NCI-H1436 treated with DMSO at 0.1 percent for 48 hours (cell line): ENCODE measurements around the gene MYLIP.
A peak's percentile ranks its signal among the peaks of the same experiment; 100 is the strongest.

Experiments
- DNase-seq: peaks from one replicate; lab custom pipeline; 2025; lab: John Stamatoyannopoulos, UW

Gene MYLIP

GRCh38 chr6:16128759-16129622 lies at the start of gene MYLIP:
MYLIP (plus strand) TSS chr6:16129086; CDS start chr6:16129323, 237 bp downstream.
- peak; percentile 77 for DNase-seq

DNA sequence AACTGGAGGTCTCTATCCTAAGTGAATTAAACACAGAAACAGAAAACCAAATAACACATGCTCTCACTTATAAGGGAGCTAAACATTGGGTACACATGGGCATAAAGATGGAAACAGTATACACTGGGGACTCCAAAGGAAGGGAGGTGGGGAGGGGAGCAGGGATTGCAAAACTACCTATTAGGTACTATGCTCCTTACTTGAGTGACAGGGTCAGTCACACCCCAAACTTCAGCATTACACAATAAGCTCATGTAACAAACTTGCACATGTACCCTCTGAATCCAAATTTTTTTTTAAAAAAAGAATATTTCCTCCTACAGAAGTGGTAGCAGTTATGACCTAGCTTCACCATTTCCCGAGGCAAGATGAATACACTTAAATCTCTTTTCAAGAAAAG lies 49.5 kb upstream of the MYLIP start:
- no peak for DNase-seq

DNA sequence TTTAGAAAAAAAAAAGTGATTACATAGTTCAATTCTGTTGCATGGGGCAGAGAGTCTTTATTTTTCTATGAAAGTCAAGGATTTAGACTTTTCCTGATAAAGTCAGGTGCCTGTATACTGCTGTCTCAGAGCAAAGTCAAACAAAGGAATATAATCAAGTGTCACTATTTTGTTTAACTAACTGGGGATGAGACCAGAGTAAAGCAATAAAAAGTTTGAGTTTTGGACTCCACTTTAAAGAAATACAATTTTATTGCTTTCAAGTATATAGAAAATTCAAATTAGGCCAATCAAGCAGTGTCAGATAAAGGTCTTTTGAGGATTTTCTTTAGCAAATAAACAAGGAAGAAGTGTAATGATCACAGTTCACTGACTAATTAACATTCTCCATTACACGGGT lies 48.7 kb upstream of the MYLIP start:
- DNase-seq, result no peak

GRCh38 chr6:16081326-16081725 lies 47.6 kb upstream of the MYLIP start:
- DNase-seq, result no peak

DNA sequence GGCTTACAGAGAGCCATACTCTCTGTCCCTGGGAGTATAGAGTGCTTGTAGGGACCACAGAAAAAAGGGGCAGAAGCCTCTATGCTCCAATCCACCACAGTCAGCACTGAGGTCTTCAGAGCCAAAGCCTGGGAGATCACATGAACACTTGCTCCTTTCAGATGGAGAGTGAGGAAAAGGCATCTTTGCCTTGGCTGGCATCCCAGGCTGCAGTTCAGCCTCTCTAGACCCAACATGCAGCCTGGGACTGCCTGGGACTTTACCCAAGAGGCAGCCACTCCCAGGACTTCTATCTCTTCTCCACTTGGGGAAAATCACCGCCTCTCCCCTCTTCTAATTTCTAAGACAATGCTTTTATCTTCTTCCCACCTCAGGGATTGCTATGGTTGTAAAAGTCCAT lies 46.5 kb upstream of the MYLIP start:
- no peak for DNase-seq

- no peak for DNase-seq
Measured at GRCh38 chr6:16086965-16087364, 41.9 kb upstream of the MYLIP start.

DNA sequence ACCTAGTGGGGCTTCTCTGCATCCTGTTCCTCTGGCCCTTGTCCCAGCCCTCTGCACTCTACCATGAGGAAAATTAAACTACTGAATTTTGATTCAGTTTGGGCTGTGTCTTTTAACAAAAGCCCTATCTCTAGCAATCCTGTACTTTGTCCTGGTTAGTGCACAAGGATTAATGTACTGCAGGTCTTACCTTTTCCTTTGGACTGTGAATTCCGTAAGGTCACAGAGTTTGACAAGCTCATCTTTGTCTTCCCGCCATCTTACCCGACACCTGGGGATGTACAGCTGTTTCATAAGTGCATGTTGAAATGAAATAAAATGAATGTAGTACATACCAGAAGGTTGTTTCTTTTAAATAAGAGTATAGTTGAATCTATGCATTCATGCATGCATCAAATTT lies 41.5 kb upstream of the MYLIP start:
- DNase-seq, result no peak

DNA sequence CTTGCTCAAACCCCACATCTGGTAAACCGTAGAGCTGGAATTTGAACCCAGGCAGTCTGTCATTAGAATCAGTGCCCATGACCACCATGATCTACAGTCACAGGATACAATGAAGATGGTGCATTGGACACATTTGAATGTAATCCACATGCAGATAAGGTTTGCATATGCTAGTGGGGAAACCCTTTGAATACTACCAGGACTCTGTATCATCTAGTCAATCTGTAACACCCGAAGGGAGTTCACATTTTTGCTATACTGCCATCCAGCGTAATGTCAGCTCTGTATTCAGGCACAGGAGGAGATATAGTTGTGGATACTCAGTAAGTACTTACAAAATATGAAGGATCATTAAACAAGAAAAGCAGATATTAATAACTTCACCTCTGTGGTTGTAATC lies 40.5 kb upstream of the MYLIP start:
- DNase-seq, result no peak

GRCh38 chr6:16089232-16090062 lies 39.4 kb upstream of the MYLIP start:
- DNase-seq, result no peak

- DNase-seq, result no peak
Measured at GRCh38 chr6:16090452-16090851, 38.4 kb upstream of the MYLIP start.

- no peak for DNase-seq
Measured at GRCh38 chr6:16090920-16091319, 38.0 kb upstream of the MYLIP start.

DNA sequence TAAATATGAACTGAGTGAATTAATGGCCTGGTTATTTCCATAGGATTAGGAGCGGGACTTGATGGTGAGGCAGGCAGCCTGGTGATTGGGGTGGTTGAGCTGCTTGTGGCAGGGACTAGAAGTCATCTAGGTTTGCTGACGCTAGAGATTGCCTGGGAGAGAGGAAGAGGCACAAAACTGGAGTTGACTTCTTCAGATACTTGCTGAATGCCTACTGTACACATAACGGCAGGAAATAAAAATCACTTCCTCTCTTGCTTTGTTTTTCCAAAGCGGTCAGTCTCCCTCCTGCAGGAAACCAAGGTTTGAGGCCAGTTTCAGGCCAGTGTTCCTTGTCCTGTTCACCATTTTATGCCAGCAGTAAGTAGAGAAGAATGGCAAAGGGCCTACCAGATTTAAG lies 36.7 kb upstream of the MYLIP start:
- DNase-seq, result no peak

GRCh38 chr6:16092990-16093389 lies 35.9 kb upstream of the MYLIP start:
- DNase-seq, result no peak

DNA sequence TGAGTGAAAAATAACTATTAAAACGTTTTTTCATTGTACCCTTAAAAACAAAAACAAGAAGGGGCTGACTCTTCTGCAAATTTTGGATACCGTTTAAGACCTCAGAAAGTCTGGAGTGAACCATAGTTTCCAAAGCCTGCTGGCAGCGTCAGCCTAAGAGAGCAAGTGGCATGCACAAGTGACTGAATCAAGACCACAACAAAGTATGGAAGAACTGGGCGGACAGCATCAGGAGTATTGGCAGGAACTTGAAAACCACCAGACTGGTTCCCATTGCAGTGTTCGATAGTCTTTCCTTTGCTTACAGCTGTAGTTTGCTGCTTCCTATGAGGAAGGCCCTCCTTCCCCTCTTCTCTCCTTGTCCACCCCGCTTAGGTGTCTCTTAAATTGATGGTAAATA lies 33.7 kb upstream of the MYLIP start:
- DNase-seq, result no peak

DNA sequence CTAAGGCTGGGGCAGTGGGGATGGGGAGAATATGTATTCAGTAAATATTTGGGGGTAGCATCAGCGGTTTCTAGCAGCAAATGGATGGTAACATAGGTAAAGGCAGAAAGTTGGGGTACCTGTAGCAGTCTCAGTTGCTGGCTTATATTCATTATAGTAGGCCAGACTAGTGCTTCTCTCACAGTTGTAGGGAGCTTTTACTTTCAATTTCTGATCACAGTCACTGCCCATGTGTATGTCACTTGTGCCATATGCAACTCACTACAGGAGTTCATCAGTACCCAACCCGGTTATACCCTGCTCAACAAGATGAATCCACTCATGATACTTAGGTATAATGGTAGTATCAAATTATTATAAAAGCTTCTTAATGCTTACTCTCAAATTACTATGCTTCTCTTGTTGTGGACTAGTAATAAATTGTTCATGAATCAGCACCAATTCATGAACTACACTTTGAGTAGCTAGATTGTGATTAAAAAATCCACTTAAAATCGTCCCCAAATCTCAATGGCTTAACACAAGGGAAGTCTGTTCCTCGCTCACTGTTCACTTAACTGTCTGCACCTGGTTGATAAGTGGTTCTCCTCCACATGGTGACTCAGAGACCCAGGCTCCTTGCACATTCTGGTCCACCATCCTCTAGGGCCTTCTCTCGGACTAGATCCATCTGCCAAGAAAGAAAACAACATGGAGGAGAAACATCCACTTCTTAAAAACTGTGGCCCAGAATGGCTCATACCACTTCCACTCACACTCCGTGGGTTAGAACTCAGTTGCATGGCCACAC lies 31.3 kb upstream of the MYLIP start:
- no peak for DNase-seq

DNA sequence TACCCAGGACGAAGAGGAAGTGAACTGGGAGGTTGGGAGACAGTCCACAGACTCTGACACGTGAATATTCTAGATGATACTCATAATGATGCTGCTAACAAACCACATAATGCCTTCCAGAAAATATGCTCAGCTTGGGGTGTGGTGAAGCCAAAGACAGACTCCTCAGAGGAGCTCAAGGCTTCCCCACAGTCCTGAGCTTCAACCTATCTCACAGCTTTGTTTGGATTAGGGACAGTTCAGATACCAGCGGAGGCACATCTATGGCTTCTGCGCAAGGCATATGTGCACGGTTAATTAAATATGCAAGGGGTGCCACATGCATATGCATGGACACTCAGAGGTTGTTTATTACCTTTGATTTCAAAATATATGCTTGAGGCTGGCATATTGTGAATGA lies 30.7 kb upstream of the MYLIP start:
- DNase-seq, result no peak

DNA sequence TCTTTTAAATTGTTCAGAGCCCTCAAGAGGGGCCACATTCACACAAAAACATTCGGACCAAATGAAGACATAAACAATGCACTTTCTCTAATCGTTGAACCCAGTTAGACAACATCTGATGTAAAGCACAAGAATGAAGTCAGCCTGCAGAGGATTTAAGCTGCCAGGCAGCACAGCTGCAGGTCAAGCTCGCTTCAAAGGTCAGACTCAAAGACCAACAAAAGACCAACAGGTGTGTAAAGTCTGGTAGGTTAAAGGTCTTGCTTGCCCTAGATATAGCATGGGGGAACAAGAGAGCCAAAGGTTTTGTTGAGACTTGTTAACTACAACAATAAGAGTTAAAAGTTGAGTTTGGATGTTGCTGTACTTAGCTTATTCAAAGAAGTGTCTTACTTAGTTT lies 26.7 kb upstream of the MYLIP start:
- no peak for DNase-seq

- DNase-seq, result no peak
Measured at GRCh38 chr6:16103722-16104121, 25.2 kb upstream of the MYLIP start.

DNA sequence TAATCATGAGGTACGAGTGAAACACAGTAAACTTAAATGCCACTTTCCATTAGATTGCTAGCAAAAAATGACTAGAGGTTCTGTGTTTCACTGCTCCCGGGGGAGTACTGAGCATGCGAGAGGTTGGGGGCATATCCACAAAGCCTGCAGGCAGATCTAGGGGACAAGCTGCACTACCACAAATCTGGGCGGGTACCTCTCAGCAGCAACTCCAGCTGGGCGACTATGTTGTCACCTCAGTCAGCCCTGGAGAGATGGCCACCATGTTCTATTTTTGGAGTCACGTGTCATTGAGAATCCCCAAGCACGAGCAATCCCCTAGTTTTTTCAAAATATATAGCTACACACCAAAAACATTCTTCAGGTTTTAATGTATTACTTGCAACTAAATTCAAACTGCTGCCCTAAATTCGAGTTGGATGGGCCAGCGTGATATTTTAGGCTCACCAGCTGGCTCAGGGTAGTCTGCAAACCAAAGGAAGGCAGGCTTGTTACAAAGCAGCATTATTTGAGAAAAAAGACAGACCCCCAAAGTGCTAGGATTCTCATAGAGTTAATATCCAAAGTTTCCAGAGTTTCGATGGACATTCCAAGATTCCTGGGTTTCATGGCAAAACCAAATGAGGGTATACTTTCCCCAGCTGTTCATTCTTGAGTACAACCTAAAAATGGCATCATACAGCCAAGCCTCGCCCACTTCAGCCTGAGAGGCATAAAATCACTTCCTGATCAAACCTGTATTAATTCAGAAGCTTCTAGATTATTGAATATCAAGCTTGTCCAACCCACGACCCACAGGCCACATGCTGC lies 24.1 kb upstream of the MYLIP start:
- no peak for DNase-seq

- DNase-seq, result no peak
Measured at GRCh38 chr6:16105854-16106253, 23.0 kb upstream of the MYLIP start.

GRCh38 chr6:16106991-16107787 lies 21.7 kb upstream of the MYLIP start:
- DNase-seq, result no peak
